ENCODE results near the gene GLIPR1L1. TPM values are rescaled to one million over a fixed set of nuclear protein-coding genes. Genes with fewer than 3 reads are reported as not detected.

Gene GLIPR1L1
- total RNA-seq, 1 experiment from 2014 or later: not detected

DNA sequence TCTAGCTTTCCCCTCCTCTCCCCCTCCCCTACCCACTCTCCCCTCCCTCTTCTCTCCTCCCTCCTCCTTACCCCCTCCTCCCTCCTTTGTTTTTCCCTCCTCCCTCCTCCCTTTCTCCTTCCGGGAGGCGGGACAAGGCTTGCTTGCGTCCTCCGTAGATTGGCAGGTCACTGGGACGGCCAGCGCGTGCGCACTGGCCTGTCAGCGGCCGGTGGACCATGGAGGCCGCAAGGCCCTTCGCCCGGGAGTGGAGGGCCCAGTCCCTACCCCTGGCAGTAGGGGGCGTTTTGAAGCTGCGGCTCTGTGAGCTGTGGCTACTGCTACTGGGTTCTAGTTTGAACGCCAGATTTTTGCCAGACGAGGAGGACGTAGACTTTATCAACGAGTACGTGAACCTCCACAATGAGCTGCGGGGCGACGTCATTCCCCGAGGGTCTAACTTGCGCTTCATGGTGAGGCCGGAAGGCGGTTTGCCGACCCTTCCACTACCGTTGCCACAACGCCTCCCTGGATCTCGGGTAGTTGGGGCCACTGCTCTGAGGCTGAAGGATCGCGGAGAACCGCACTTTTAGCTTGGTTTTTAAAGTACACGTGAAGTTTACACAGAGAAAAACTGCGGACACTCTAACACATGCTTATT is 56.5 kb downstream of the GLIPR1L1 start, which contains the start of gene GLIPR1L2 (continued):
- TF ChIP-seq, protein P1, sequence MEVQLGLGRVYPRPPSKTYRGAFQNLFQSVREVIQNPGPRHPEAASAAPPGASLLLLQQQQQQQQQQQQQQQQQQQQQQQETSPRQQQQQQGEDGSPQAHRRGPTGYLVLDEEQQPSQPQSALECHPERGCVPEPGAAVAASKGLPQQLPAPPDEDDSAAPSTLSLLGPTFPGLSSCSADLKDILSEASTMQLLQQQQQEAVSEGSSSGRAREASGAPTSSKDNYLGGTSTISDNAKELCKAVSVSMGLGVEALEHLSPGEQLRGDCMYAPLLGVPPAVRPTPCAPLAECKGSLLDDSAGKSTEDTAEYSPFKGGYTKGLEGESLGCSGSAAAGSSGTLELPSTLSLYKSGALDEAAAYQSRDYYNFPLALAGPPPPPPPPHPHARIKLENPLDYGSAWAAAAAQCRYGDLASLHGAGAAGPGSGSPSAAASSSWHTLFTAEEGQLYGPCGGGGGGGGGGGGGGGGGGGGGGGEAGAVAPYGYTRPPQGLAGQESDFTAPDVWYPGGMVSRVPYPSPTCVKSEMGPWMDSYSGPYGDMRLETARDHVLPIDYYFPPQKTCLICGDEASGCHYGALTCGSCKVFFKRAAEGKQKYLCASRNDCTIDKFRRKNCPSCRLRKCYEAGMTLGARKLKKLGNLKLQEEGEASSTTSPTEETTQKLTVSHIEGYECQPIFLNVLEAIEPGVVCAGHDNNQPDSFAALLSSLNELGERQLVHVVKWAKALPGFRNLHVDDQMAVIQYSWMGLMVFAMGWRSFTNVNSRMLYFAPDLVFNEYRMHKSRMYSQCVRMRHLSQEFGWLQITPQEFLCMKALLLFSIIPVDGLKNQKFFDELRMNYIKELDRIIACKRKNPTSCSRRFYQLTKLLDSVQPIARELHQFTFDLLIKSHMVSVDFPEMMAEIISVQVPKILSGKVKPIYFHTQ (CRISPR knock-in tag; IDR thresholded peaks at IDR 0.05): no peak
- TF ChIP-seq, protein P2, sequence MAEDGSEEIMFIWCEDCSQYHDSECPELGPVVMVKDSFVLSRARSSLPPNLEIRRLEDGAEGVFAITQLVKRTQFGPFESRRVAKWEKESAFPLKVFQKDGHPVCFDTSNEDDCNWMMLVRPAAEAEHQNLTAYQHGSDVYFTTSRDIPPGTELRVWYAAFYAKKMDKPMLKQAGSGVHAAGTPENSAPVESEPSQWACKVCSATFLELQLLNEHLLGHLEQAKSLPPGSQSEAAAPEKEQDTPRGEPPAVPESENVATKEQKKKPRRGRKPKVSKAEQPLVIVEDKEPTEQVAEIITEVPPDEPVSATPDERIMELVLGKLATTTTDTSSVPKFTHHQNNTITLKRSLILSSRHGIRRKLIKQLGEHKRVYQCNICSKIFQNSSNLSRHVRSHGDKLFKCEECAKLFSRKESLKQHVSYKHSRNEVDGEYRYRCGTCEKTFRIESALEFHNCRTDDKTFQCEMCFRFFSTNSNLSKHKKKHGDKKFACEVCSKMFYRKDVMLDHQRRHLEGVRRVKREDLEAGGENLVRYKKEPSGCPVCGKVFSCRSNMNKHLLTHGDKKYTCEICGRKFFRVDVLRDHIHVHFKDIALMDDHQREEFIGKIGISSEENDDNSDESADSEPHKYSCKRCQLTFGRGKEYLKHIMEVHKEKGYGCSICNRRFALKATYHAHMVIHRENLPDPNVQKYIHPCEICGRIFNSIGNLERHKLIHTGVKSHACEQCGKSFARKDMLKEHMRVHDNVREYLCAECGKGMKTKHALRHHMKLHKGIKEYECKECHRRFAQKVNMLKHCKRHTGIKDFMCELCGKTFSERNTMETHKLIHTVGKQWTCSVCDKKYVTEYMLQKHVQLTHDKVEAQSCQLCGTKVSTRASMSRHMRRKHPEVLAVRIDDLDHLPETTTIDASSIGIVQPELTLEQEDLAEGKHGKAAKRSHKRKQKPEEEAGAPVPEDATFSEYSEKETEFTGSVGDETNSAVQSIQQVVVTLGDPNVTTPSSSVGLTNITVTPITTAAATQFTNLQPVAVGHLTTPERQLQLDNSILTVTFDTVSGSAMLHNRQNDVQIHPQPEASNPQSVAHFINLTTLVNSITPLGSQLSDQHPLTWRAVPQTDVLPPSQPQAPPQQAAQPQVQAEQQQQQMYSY (CRISPR knock-in tag; IDR thresholded peaks at IDR 0.05): no peak
- TF ChIP-seq, protein P3, sequence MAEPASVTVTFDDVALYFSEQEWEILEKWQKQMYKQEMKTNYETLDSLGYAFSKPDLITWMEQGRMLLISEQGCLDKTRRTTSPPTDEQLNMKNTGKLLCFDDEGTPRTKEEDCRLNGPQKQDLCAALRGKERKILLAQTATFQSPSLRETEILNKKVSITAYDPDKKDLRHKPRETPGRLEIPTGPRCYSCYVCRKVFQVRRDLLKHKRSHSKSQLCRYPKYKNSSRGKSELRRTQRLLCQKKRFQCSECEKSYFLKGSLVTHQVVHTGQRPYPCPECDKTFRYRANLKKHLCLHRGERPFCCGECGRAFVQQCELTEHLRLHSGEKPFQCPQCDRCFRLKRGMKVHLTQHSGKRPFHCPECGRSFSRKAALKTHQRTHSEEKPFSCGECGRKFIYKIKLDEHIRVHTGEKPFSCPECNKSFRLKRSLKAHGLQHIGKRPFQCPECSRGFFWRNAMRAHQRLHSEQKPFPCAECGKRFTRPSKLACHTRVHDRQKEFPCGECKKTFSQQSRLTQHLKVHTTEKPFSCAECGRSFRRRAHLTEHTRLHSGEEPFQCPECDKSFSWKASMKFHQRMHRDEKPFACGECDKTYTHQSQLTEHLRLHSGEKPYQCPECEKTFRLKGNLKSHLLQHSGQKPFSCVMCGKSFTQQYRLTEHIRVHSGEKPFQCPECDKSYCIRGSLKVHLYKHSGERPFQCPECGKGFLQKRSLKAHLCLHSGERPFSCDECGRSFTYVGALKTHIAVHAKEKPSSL (CRISPR knock-in tag; conservative IDR thresholded peaks at IDR 0.05): no peak
- TF ChIP-seq, protein P4, sequence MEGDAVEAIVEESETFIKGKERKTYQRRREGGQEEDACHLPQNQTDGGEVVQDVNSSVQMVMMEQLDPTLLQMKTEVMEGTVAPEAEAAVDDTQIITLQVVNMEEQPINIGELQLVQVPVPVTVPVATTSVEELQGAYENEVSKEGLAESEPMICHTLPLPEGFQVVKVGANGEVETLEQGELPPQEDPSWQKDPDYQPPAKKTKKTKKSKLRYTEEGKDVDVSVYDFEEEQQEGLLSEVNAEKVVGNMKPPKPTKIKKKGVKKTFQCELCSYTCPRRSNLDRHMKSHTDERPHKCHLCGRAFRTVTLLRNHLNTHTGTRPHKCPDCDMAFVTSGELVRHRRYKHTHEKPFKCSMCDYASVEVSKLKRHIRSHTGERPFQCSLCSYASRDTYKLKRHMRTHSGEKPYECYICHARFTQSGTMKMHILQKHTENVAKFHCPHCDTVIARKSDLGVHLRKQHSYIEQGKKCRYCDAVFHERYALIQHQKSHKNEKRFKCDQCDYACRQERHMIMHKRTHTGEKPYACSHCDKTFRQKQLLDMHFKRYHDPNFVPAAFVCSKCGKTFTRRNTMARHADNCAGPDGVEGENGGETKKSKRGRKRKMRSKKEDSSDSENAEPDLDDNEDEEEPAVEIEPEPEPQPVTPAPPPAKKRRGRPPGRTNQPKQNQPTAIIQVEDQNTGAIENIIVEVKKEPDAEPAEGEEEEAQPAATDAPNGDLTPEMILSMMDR (IDR thresholded peaks at IDR 0.05): peak; percentile 69
- TF ChIP-seq NFATC4 (CRISPR knock-in tag; IDR thresholded peaks at IDR 0.05) (no peak), NR2C2 (CRISPR knock-in tag; IDR thresholded peaks at IDR 0.05) (no peak), SOX15 (CRISPR knock-in tag; IDR thresholded peaks at IDR 0.05) (no peak), ZNF138 (CRISPR knock-in tag; conservative IDR thresholded peaks at IDR 0.05) (peak; percentile 49; the same call in 1 of the 2 replicates), TEAD4 (CRISPR knock-in tag; IDR thresholded peaks at IDR 0.05) (no peak), NFE2L1 (CRISPR knock-in tag; IDR thresholded peaks at IDR 0.05) (no peak), CREB1 (CRISPR knock-in tag; IDR thresholded peaks at IDR 0.05) (no peak), NFYB (CRISPR knock-in tag; conservative IDR thresholded peaks at IDR 0.05; ENCODE audit: low read depth) (no peak), JUN (CRISPR knock-in tag; IDR thresholded peaks at IDR 0.05) (no peak), GRHL2 (CRISPR knock-in tag; IDR thresholded peaks at IDR 0.05; ENCODE audit: insufficient replicate concordance, severe bottlenecking) (no peak), ZNF232 (CRISPR knock-in tag; IDR thresholded peaks at IDR 0.05) (no peak), ZNF671 (CRISPR knock-in tag; IDR thresholded peaks at IDR 0.05) (no peak), FOXP1 (CRISPR knock-in tag; IDR thresholded peaks at IDR 0.05; ENCODE audit: borderline replicate concordance) (no peak), IRF2 (CRISPR knock-in tag; IDR thresholded peaks at IDR 0.05; ENCODE audit: borderline replicate concordance, low read depth) (no peak)
- TF ChIP-seq, protein P5, sequence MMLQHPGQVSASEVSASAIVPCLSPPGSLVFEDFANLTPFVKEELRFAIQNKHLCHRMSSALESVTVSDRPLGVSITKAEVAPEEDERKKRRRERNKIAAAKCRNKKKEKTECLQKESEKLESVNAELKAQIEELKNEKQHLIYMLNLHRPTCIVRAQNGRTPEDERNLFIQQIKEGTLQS (CRISPR knock-in tag; conservative IDR thresholded peaks at IDR 0.05): no peak
- TF ChIP-seq, protein P6, sequence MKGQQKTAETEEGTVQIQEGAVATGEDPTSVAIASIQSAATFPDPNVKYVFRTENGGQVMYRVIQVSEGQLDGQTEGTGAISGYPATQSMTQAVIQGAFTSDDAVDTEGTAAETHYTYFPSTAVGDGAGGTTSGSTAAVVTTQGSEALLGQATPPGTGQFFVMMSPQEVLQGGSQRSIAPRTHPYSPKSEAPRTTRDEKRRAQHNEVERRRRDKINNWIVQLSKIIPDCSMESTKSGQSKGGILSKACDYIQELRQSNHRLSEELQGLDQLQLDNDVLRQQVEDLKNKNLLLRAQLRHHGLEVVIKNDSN (CRISPR knock-in tag; IDR thresholded peaks at IDR 0.05): no peak
- TF ChIP-seq, protein P7, sequence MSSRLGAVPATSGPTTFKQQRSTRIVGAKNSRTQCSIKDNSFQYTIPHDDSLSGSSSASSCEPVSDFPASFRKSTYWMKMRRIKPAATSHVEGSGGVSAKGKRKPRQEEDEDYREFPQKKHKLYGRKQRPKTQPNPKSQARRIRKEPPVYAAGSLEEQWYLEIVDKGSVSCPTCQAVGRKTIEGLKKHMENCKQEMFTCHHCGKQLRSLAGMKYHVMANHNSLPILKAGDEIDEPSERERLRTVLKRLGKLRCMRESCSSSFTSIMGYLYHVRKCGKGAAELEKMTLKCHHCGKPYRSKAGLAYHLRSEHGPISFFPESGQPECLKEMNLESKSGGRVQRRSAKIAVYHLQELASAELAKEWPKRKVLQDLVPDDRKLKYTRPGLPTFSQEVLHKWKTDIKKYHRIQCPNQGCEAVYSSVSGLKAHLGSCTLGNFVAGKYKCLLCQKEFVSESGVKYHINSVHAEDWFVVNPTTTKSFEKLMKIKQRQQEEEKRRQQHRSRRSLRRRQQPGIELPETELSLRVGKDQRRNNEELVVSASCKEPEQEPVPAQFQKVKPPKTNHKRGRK (CRISPR knock-in tag; IDR thresholded peaks at IDR 0.05; ENCODE audit: borderline replicate concordance): no peak
- TF ChIP-seq, protein P8, sequence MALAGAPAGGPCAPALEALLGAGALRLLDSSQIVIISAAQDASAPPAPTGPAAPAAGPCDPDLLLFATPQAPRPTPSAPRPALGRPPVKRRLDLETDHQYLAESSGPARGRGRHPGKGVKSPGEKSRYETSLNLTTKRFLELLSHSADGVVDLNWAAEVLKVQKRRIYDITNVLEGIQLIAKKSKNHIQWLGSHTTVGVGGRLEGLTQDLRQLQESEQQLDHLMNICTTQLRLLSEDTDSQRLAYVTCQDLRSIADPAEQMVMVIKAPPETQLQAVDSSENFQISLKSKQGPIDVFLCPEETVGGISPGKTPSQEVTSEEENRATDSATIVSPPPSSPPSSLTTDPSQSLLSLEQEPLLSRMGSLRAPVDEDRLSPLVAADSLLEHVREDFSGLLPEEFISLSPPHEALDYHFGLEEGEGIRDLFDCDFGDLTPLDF (CRISPR knock-in tag; IDR thresholded peaks at IDR 0.05): no peak
- TF ChIP-seq, protein P9, sequence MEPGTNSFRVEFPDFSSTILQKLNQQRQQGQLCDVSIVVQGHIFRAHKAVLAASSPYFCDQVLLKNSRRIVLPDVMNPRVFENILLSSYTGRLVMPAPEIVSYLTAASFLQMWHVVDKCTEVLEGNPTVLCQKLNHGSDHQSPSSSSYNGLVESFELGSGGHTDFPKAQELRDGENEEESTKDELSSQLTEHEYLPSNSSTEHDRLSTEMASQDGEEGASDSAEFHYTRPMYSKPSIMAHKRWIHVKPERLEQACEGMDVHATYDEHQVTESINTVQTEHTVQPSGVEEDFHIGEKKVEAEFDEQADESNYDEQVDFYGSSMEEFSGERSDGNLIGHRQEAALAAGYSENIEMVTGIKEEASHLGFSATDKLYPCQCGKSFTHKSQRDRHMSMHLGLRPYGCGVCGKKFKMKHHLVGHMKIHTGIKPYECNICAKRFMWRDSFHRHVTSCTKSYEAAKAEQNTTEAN (CRISPR knock-in tag; IDR thresholded peaks at IDR 0.05): no peak
